HEK293 (cell line): ENCODE data around the gene MPDU1.

Experiments used
- BCL6B ChIP-seq: fragments of 450-650 bp; formaldehyde crosslinking; IDR thresholded peaks from 2 replicates; pipeline ENCODE4 v1.5.1; 2017; ENCODE audit warnings: missing biosample characterization, missing genetic modification characterization
- GLIS2 ChIP-seq: fragments of 450-650 bp; formaldehyde crosslinking; IDR thresholded peaks from 2 replicates; pipeline ENCODE4 v1.5.1; 2016; ENCODE audit warnings: missing biosample characterization, missing genetic modification characterization
- INSM2 ChIP-seq: fragments of 450-650 bp; formaldehyde crosslinking; IDR thresholded peaks from 2 replicates; pipeline ENCODE4 v1.5.1; 2016; ENCODE audit warnings: missing biosample characterization, missing genetic modification characterization
- KLF7 ChIP-seq: fragments of 450-650 bp; formaldehyde crosslinking; IDR thresholded peaks from 2 replicates; pipeline ENCODE4 v1.5.1; 2016; ENCODE audit warnings: missing biosample characterization, missing genetic modification characterization, borderline replicate concordance
- MYNN ChIP-seq: fragments of 450-650 bp; formaldehyde crosslinking; IDR thresholded peaks from 2 replicates; pipeline ENCODE4 v1.5.1; 2016; ENCODE audit warnings: missing biosample characterization, missing genetic modification characterization, borderline replicate concordance
- PRDM1 ChIP-seq: fragments of 450-650 bp; formaldehyde crosslinking; IDR thresholded peaks from 2 replicates; pipeline ENCODE4; 2016; ENCODE audit warnings: missing biosample characterization, missing genetic modification characterization
- PRDM10 ChIP-seq: fragments of 450-650 bp; formaldehyde crosslinking; IDR thresholded peaks from 2 replicates; pipeline ENCODE4 v1.5.1; 2016; ENCODE audit warnings: missing biosample characterization, missing genetic modification characterization
- SALL2 ChIP-seq: fragments of 450-650 bp; formaldehyde crosslinking; IDR thresholded peaks from 2 replicates; pipeline ENCODE4 v1.5.0; 2017; ENCODE audit warnings: missing biosample characterization, mild to moderate bottlenecking, missing genetic modification characterization, borderline replicate concordance
- SP3 ChIP-seq: fragments of 450-650 bp; formaldehyde crosslinking; IDR thresholded peaks from 2 replicates; pipeline ENCODE4 v1.5.1; 2016; ENCODE audit warnings: missing biosample characterization, missing genetic modification characterization
- TRIM28 ChIP-seq: IDR thresholded peaks from 2 replicates; pipeline ENCODE4 v1.6.1; 2011; ENCODE audit warnings: low read length, control low read depth, borderline replicate concordance
- ZBTB8A ChIP-seq: fragments of 450-650 bp; formaldehyde crosslinking; IDR thresholded peaks from 2 replicates; pipeline ENCODE4 v1.5.1; 2016; ENCODE audit warnings: missing biosample characterization, missing genetic modification characterization
- ZFP37 ChIP-seq: fragments of 450-650 bp; formaldehyde crosslinking; IDR thresholded peaks from 2 replicates; pipeline ENCODE4 v1.5.1; 2016; ENCODE audit warnings: missing biosample characterization, missing genetic modification characterization
- ZNF121 ChIP-seq: fragments of 450-650 bp; formaldehyde crosslinking; IDR thresholded peaks from 2 replicates; pipeline ENCODE4 v1.5.1; 2016; ENCODE audit warnings: missing biosample characterization, missing genetic modification characterization
- ZNF175 ChIP-seq: fragments of 450-650 bp; formaldehyde crosslinking; IDR thresholded peaks from 2 replicates; pipeline ENCODE4 v1.5.1; 2016; ENCODE audit warnings: missing biosample characterization, missing genetic modification characterization
- ZNF214 ChIP-seq: fragments of 450-650 bp; formaldehyde crosslinking; IDR thresholded peaks from 2 replicates; pipeline ENCODE4 v1.5.1; 2017; ENCODE audit warnings: missing biosample characterization, mild to moderate bottlenecking, missing genetic modification characterization, borderline replicate concordance
- ZNF26 ChIP-seq: fragments of 450-650 bp; formaldehyde crosslinking; IDR thresholded peaks from 2 replicates; pipeline ENCODE4 v1.5.1; 2016; ENCODE audit warnings: missing biosample characterization, missing genetic modification characterization
- ZNF311 ChIP-seq: fragments of 450-650 bp; formaldehyde crosslinking; IDR thresholded peaks from 2 replicates; pipeline ENCODE4 v1.5.1; 2017; ENCODE audit warnings: missing biosample characterization, missing genetic modification characterization, borderline replicate concordance
- ZNF394 ChIP-seq: fragments of 450-650 bp; formaldehyde crosslinking; IDR thresholded peaks from 2 replicates; pipeline ENCODE4 v1.5.1; 2016; ENCODE audit warnings: missing biosample characterization, missing genetic modification characterization, mild to moderate bottlenecking, moderate library complexity, borderline replicate concordance
- ZNF473 ChIP-seq: fragments of 450-650 bp; formaldehyde crosslinking; IDR thresholded peaks from 2 replicates; pipeline ENCODE4 v1.5.1; 2017; ENCODE audit warnings: missing biosample characterization, missing genetic modification characterization
- ZNF501 ChIP-seq: fragments of 450-650 bp; formaldehyde crosslinking; IDR thresholded peaks from 2 replicates; pipeline ENCODE4 v1.5.1; 2016; ENCODE audit warnings: missing biosample characterization, missing genetic modification characterization
- ZNF529 ChIP-seq: fragments of 450-650 bp; formaldehyde crosslinking; IDR thresholded peaks from 2 replicates; pipeline ENCODE4 v1.5.1; 2017; ENCODE audit warnings: missing genetic modification characterization, missing biosample characterization; ENCODE audit not compliant: insufficient replicate concordance
- ZNF585B ChIP-seq: fragments of 450-650 bp; formaldehyde crosslinking; IDR thresholded peaks from 2 replicates; pipeline ENCODE4 v1.5.1; 2016; ENCODE audit warnings: missing biosample characterization, missing genetic modification characterization
- ZSCAN23 ChIP-seq: fragments of 450-650 bp; formaldehyde crosslinking; IDR thresholded peaks from 2 replicates; pipeline ENCODE4 v1.5.1; 2016; ENCODE audit warnings: missing biosample characterization, missing genetic modification characterization
- ZSCAN5A ChIP-seq: fragments of 450-650 bp; formaldehyde crosslinking; IDR thresholded peaks from 2 replicates; pipeline ENCODE4 v1.5.1; 2016; ENCODE audit warnings: missing biosample characterization, missing genetic modification characterization
- TF ChIP-seq, protein P1 (sequence below): fragments of 450-650 bp; formaldehyde crosslinking; IDR thresholded peaks from 2 replicates; pipeline ENCODE4 v1.5.1; 2016; ENCODE audit warnings: missing biosample characterization, missing genetic modification characterization
- TF ChIP-seq, protein P2 (sequence below): fragments of 450-650 bp; formaldehyde crosslinking; IDR thresholded peaks from 2 replicates; pipeline ENCODE4 v1.5.1; 2016; ENCODE audit warnings: missing biosample characterization, missing genetic modification characterization

The MPDU1 gene

DNA sequence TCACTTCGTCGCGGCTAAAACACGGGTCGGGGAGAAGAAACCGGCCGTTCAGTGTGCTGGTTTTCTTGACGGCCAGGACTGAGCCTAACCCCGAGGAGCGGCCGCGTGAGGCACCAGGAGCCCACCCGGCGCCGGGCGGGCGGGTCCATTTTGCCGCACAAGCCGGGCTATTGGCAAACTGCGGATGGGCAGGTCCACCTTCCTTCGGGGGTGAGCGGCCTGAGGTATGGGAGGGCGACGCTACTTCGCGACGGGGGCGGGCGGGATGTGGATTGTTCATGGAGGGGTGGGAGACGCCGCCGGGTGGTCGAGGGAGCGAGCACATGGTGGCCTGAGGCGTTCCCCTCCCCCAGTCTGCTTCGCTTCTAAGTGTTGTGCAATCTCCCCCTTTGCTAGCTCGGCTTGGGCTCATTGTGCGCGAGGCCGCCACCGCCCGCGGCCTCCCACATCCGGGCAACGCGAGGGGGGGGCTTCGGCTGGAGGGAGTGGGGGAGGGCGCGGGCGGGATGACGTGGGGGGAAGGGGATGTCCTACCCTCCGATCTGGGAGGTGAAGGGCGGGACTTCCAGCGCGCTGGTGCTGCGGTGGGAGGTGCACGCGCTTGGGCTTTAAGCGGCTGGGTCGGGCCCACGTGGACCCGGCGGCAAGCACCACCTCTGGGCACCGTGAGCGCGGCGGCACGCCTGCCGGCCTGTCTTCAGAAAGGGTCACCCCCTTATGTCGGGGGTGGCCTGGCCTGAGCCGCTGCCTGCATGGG is 10.2 kb upstream of the MPDU1 start (continued):
- no peak for TF ChIP-seq BCL6B (tag by site-specific recombination)
- peak; percentile 93 for TF ChIP-seq SP3 (tag by site-specific recombination)
- no peak for TF ChIP-seq MYNN (tag by site-specific recombination)
- TF ChIP-seq ZNF175 (tag by site-specific recombination), result no peak
- TF ChIP-seq ZNF214 (tag by site-specific recombination), result no peak
- no peak for TF ChIP-seq ZNF529 (tag by site-specific recombination)
- no peak for TF ChIP-seq ZSCAN23
- TF ChIP-seq ZNF501 (tag by site-specific recombination), result no peak
- no peak for TF ChIP-seq PRDM1 (tag by site-specific recombination)
- TF ChIP-seq TRIM28, result no peak
- TF ChIP-seq, protein P1, sequence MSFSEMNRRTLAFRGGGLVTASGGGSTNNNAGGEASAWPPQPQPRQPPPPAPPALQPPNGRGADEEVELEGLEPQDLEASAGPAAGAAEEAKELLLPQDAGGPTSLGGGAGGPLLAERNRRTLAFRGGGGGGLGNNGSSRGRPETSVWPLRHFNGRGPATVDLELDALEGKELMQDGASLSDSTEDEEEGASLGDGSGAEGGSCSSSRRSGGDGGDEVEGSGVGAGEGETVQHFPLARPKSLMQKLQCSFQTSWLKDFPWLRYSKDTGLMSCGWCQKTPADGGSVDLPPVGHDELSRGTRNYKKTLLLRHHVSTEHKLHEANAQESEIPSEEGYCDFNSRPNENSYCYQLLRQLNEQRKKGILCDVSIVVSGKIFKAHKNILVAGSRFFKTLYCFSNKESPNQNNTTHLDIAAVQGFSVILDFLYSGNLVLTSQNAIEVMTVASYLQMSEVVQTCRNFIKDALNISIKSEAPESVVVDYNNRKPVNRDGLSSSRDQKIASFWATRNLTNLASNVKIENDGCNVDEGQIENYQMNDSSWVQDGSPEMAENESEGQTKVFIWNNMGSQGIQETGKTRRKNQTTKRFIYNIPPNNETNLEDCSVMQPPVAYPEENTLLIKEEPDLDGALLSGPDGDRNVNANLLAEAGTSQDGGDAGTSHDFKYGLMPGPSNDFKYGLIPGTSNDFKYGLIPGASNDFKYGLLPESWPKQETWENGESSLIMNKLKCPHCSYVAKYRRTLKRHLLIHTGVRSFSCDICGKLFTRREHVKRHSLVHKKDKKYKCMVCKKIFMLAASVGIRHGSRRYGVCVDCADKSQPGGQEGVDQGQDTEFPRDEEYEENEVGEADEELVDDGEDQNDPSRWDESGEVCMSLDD, result peak; percentile 59; the same call in 1 of the 2 replicates
- TF ChIP-seq SALL2, result no peak
- peak; percentile 99 for TF ChIP-seq GLIS2 (tag by site-specific recombination)
- no peak for TF ChIP-seq ZNF121 (tag by site-specific recombination)
- no peak for TF ChIP-seq ZNF311 (tag by site-specific recombination)
- peak; percentile 66; the same call in 1 of the 2 replicates for TF ChIP-seq ZSCAN5A
- TF ChIP-seq ZNF26 (tag by site-specific recombination), result no peak
- no peak for TF ChIP-seq INSM2 (tag by site-specific recombination)
- peak; percentile 16; the same call in 1 of the 2 replicates for TF ChIP-seq ZNF394 (tag by site-specific recombination)
- TF ChIP-seq, protein P2, sequence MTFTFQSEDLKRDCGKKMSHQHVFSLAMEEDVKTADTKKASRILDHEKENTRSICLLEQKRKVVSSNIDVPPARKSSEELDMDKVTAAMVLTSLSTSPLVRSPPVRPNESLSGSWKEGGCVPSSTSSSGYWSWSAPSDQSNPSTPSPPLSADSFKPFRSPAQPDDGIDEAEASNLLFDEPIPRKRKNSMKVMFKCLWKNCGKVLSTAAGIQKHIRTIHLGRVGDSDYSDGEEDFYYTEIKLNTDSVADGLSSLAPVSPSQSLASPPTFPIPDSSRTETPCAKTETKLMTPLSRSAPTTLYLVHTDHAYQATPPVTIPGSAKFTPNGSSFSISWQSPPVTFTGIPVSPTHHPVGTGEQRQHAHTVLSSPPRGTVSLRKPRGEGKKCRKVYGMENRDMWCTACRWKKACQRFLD (tag by site-specific recombination), result no peak
- peak; percentile 94 for TF ChIP-seq ZBTB8A
- peak; percentile 73; the same call in 1 of the 2 replicates for TF ChIP-seq KLF7
- peak; percentile 99 for TF ChIP-seq PRDM10 (tag by site-specific recombination)
- TF ChIP-seq ZFP37 (tag by site-specific recombination), result no peak
- no peak for TF ChIP-seq ZNF473 (tag by site-specific recombination)
- no peak for TF ChIP-seq ZNF585B (tag by site-specific recombination)
